Measurements from ENCODE around the gene TRIM27. TPM values are rescaled to one million over a fixed set of nuclear protein-coding genes. Genes with fewer than 3 reads are reported as not detected.

The TRIM27 gene
- total RNA-seq, 4 donors from 2014 or later: 37.0 to 75.2 (median 58.4) TPM

DNA sequence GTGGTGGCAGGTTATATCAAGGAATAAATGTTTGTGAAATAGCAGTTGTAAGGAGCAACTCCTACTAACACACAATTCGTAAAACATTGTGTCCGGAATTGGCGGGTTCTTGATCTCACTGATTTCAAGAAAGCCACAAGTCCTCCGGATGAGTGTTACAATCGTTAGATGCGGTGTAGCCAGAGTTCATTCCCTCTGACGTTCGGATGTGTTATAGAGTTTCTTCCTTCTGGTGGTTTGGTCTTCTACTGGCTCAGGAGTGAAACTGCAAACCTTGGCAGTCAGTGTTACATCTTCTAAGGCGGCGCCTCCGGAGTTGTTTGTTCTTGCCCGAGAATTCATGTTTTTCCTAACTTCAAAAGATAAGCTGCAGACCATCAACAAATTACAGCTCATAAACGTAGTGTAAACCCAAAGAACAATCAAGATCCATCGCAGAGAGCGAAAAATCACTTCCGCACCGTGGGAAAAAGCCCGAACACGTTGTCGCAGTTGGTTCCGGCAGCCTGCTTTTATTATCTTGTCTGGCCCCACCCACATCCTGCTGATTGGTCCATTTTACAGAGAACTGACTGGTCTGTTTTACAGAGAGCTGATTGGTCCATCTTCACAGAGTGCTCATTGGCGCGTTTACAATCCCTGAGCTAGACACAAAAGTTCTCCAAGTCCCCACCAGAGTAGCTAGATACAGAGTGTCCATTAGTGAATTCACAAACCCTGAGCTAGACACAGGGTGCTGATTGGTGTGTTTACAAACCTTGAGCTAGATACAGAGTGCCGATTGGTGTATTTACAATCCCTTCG, 58.2 kb downstream of the TRIM27 start:
- ATAC-seq (ENCODE audit: low FRiP score) (no peak), DNase-seq (ENCODE audit: low spot score) (no peak)

DNA sequence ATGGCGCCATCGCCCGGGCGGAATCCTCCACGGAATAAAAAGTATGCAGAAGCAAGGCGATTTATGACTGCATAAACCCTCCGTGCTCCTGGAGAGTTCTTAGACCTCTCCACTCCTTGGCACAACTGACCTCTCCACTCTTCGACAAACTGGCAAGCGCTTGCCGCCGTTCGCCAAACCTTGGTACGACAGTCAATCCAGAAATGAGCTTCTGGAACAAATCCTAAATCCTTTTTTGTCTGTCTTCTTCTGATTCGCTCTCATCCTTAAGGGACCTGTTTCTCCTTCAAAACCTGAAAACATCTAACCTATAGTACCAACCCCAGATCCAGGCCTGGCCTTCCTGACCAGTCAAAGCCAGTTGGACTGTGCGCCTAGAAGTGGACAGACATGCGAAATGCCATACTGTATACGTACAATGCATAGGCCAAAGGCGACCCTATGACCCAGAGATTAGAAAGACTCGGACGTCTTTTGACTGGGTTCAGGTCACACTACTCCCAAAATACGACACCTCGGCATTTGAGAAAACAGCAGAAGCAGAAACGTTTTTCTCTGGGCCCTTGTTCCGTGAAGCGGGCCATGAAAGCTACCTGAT, 59.4 kb downstream of the TRIM27 start:
- TF ChIP-seq, protein P1, sequence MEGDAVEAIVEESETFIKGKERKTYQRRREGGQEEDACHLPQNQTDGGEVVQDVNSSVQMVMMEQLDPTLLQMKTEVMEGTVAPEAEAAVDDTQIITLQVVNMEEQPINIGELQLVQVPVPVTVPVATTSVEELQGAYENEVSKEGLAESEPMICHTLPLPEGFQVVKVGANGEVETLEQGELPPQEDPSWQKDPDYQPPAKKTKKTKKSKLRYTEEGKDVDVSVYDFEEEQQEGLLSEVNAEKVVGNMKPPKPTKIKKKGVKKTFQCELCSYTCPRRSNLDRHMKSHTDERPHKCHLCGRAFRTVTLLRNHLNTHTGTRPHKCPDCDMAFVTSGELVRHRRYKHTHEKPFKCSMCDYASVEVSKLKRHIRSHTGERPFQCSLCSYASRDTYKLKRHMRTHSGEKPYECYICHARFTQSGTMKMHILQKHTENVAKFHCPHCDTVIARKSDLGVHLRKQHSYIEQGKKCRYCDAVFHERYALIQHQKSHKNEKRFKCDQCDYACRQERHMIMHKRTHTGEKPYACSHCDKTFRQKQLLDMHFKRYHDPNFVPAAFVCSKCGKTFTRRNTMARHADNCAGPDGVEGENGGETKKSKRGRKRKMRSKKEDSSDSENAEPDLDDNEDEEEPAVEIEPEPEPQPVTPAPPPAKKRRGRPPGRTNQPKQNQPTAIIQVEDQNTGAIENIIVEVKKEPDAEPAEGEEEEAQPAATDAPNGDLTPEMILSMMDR (IDR thresholded peaks at IDR 0.05): no peak
- DNase-seq (ENCODE audit: low spot score): no peak
- ATAC-seq (ENCODE audit: low FRiP score): no peak

More for the DNA sequence above, 58.2 kb downstream of the TRIM27 start:
- TF ChIP-seq, protein P1 (IDR thresholded peaks at IDR 0.05): no peak

DNA sequence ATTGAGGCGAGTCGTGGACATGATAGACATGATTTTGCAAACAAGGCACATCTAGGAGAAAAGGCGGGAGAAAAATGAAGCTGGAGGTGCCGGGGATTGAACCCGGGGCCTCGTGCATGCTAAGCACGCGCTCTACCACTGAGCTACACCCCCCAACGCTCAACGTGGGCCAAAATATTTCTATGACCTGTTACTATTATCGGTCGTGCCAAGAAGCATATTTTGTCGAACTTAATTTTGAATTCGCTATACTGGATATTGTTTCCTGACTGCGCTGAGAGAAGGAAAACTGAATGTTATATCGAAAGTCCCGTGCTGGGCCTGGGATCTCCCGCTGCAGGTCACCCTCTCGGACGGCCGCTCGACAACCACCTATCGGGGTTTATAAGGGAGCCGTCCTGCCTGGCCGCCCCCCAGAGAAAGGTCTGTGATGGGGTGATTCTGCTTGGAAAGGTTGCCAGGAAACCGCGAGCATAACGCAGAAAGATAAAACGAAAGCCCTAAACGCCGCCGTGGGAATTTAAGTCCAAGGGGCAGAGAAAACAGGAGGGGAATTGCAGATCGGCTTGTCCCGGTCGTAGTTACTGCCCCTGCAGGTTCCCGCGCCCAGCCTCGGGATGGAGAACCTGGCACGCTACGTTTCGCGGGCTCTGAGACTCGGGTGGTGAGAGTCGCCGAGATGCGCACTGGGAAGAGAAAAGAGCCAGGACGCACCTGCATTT, 60.0 kb downstream of the TRIM27 start:
- DNase-seq (ENCODE audit: low spot score) (peak; percentile 64), ATAC-seq (ENCODE audit: low FRiP score) (peak; percentile 70)
- TF ChIP-seq, protein P1 (IDR thresholded peaks at IDR 0.05): no peak

DNA sequence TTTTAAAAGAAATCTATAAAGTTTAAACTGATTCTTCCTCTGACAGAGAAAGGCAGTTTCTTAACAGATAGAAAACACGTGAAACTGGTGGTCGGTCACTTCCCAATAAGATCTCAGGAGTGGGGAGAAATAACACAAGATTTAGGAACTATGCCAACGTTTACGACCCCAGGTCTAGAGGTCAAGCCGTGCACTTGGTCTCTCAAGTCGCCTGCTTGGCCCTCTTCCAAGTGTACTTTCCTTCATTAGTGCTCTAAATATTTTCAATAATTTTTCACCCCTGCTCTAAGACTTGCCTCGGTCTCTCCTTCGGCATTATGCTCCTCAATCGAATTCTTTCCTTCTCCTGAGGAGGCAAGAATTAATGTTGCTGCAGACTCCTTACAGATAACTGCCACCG, 61.7 kb downstream of the TRIM27 start:
- ATAC-seq (ENCODE audit: low FRiP score): no peak

DNA sequence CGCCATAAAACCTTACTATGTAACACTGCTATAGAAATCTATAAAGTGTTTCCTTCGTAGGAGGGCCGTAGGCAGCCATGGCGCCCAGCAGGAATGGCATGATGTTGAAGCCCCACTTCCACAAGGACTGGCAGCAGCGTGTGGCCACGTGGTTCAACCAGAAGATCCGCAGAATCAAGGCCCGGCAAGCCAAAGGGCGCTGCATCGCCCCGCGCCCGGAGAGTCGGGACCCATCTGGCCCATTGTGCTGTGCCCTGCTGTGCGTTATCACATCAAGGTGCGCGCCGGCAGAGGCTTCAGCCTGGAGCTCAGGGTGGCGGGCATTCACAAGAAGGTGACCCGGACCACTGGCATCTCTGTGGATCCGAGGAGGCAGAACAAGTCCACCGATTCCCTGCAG, 62.4 kb downstream of the TRIM27 start:
- ATAC-seq (ENCODE audit: low FRiP score) (no peak), DNase-seq (ENCODE audit: low spot score) (no peak)
- TF ChIP-seq, protein P1 (IDR thresholded peaks at IDR 0.05): no peak

More for the DNA sequence above, 61.7 kb downstream of the TRIM27 start:
- no peak for DNase-seq (ENCODE audit: low spot score)
- TF ChIP-seq, protein P1 (IDR thresholded peaks at IDR 0.05): no peak

DNA sequence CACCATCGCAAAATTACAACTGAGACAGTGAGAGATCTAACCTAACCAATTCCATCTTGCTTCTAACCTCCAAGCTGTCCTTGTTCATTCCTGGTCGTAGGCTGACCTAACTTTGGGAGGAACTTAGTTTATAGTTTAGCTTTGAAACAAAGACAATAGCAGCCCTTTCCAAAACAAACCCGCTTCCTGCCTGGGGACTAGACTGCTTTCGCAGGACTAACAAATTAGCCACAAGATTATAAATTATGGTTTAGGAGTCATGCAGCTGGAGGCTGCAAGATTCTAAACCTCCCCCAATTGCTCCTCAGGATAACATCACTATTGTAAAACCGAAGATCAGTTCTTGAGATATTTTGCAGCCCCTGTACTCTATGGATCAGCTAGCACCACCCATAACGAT, 63.2 kb downstream of the TRIM27 start:
- TF ChIP-seq, protein P1 (IDR thresholded peaks at IDR 0.05): no peak
- ATAC-seq (ENCODE audit: low FRiP score) (no peak), DNase-seq (ENCODE audit: low spot score) (no peak)
